ENCODE results near the gene HBG2. TPM values are rescaled to one million over a fixed set of nuclear protein-coding genes. Genes with fewer than 3 reads are reported as not detected.

The HBG2 gene
- total and polyA plus RNA-seq, 2 experiments from 2014 or later = not detected

- no peaks in the 10 kb centered on the region for H3K36me3 ChIP-seq (ENCODE audit: low read depth)
- no peak overlapping the region for H3K27ac ChIP-seq
- no peaks in the 10 kb centered on the region for H3K9me2 ChIP-seq (ENCODE audit: insufficient read depth)
- H3K27me3 ChIP-seq (replicated peaks; ENCODE audit: insufficient read depth) = no peaks in the 10 kb centered on the region
- no peak overlapping the region for H3K4me2 ChIP-seq (ENCODE audit: unreplicated experiment)
- no peaks in the 10 kb centered on the region for H3K4me1 ChIP-seq (ENCODE audit: insufficient read depth)
- no peak overlapping the region for H3K4me3 ChIP-seq
- H3K9me3 ChIP-seq (ENCODE audit: low read depth) = no peaks in the 10 kb centered on the region
- no peak overlapping the region for H2AFZ ChIP-seq
- DNase-seq = no peak
- WGBS, 2 experiments (ENCODE audit: low coverage in 1 of 2, low lambda C conversion rate in 2 of 2, missing lambda C conversion rate in 2 of 2) = 65 to 66% methylated on average over 4 of the region's 4 CpGs
- in situ Hi-C loops (cut with MboI) = no loop called here
- no peaks in the 10 kb centered on the region for H3K79me2 ChIP-seq (ENCODE audit: insufficient read depth)
- no peak overlapping the region for H3K9ac ChIP-seq
- H4K20me1 ChIP-seq (ENCODE audit: insufficient read depth) = no peaks in the 10 kb centered on the region
- TF ChIP-seq EZH2phosphoT487 (IDR thresholded peaks at IDR 0.05; ENCODE audit: insufficient read depth, low read depth) (no peak), EZH2 (IDR thresholded peaks at IDR 0.05; ENCODE audit: insufficient read depth, poor library complexity, severe bottlenecking) (no peak)
- no peaks in the 10 kb centered on the region for H3F3A ChIP-seq (ENCODE audit: insufficient read depth)
Measured at GRCh38 chr11:5272395-5273017, 17.9 kb upstream of the HBG2 start.

DNA sequence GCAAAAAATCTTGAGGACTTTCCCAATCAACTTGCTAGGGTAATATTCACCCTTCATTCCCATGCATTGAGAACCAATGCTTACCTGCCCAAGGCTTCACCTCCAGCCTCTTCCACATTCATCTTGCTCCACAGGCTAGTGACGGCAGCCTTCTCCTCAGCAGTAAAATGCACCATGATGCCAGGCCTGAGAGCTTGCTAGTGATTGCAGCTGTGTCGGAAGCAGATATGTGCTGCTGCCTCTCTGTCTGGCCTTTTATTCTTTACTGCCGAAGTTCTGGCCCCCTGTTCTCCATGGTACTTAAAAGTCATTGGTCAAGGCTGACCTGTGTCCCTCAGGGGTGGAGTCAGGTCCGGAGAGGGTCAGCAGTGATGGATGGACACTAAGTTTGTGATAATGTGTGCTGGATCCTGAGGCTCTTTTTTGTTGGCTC lies 15.2 kb upstream of the HBG2 start, which contains the start of gene HBE1:
Gene HBE1, minus strand, starts transcription at position 231 of the 433 bp plus-strand sequence. Its CDS starts 55 bp downstream, at position 176.
- Histone ChIP-seq H3K4me2 (ENCODE audit: unreplicated experiment) (no peak within 1 kb of the TSS), H3K27ac (no peak within 1 kb of the TSS), H3K36me3 (ENCODE audit: low read depth) (no peaks in the 10 kb centered on the region), H3K4me3 (no peak within 1 kb of the TSS), H2AFZ (no peak within 1 kb of the TSS), H3K9me3 (ENCODE audit: low read depth) (no peaks in the 10 kb centered on the region), H3K4me1 (ENCODE audit: insufficient read depth) (no peaks in the 10 kb centered on the region), H3K79me2 (ENCODE audit: insufficient read depth) (no peaks in the 10 kb centered on the region), H3K27me3 (replicated peaks; ENCODE audit: insufficient read depth) (no peaks in the 10 kb centered on the region), H4K20me1 (ENCODE audit: insufficient read depth) (no peaks in the 10 kb centered on the region), H3K9ac (no peak within 1 kb of the TSS), H3K9me2 (ENCODE audit: insufficient read depth) (no peaks in the 10 kb centered on the region), H3F3A (ENCODE audit: insufficient read depth) (no peaks in the 10 kb centered on the region)
- no peak for DNase-seq
- 59 to 71% methylated on average over 4 of the region's 4 CpGs for WGBS, 2 experiments (ENCODE audit: low coverage in 1 of 2, low lambda C conversion rate in 2 of 2, missing lambda C conversion rate in 2 of 2)
- TF ChIP-seq EZH2 (IDR thresholded peaks at IDR 0.05; ENCODE audit: insufficient read depth, poor library complexity, severe bottlenecking) (no peak), EZH2phosphoT487 (IDR thresholded peaks at IDR 0.05; ENCODE audit: insufficient read depth, low read depth) (no peak)
- in situ Hi-C loops (cut with MboI) = no loop called here

DNA sequence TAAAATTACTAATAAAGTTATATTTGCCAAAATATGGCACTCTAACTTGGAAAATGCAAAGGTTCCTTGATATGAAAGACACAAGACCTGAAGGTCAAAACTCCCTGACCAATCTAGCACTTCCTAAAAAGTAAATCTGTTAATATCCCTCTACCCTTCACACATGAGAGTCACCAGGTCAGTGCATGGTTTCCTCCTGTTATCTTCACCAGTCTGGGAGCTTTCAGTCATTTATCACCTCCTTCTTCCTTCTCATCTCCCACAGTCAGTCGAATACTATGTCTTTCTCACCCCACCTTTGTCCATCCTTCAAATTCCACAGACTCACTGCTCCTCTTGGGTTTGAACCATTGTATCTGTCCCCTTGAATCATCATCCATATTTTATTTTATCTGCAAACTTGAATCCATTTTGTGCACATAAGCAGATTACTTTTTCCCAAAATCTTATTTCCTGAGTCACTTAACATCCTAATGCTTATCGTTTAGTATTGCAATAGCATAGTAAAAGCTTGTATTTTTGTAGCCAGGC lies 12.5 kb upstream of the HBG2 start:
- TF ChIP-seq EZH2phosphoT487 (IDR thresholded peaks at IDR 0.05; ENCODE audit: insufficient read depth, low read depth) = no peak
- no peak for TF ChIP-seq EZH2 (IDR thresholded peaks at IDR 0.05; ENCODE audit: insufficient read depth, poor library complexity, severe bottlenecking)
- no peak overlapping the region for H3K4me2 ChIP-seq (ENCODE audit: unreplicated experiment)
- no peak overlapping the region for H2AFZ ChIP-seq
- H3F3A ChIP-seq (ENCODE audit: insufficient read depth) = no peaks in the 10 kb centered on the region
- no peak overlapping the region for H3K9ac ChIP-seq
- H4K20me1 ChIP-seq (ENCODE audit: insufficient read depth) = no peaks in the 10 kb centered on the region
- 60 to 69% methylated on average over 2 of the region's 2 CpGs for WGBS, 2 experiments (ENCODE audit: low coverage in 1 of 2, low lambda C conversion rate in 2 of 2, missing lambda C conversion rate in 2 of 2)
- H3K27me3 ChIP-seq (replicated peaks; ENCODE audit: insufficient read depth) = no peaks in the 10 kb centered on the region
- H3K9me3 ChIP-seq (ENCODE audit: low read depth) = no peaks in the 10 kb centered on the region
- no peak for DNase-seq
- H3K4me1 ChIP-seq (ENCODE audit: insufficient read depth) = no peaks in the 10 kb centered on the region
- no peaks in the 10 kb centered on the region for H3K9me2 ChIP-seq (ENCODE audit: insufficient read depth)
- in situ Hi-C loops (cut with MboI) = no loop called here
- no peak overlapping the region for H3K4me3 ChIP-seq
- no peak overlapping the region for H3K27ac ChIP-seq
- no peaks in the 10 kb centered on the region for H3K79me2 ChIP-seq (ENCODE audit: insufficient read depth)
- H3K36me3 ChIP-seq (ENCODE audit: low read depth) = no peaks in the 10 kb centered on the region

DNA sequence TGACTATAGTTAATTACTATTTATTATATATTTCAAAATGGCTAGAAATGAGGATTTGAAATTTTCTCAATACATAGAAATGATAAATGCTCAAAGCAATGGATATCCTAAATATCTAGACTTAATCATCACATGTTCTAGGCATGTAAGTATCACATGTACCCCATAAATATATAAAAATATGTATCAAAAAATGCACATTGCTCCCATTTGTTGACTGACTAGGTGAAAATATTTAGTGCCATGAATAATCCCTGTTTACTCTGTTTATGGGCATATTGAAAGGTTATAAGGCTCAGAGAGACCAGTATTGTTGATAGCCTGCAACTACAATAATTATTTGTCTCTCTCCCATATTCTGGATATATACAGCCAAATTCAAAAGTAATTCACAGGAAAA lies 12.0 kb upstream of the HBG2 start:
- in situ Hi-C loops (cut with MboI) = no loop called here
- TF ChIP-seq EZH2 (IDR thresholded peaks at IDR 0.05; ENCODE audit: insufficient read depth, poor library complexity, severe bottlenecking) (no peak), EZH2phosphoT487 (IDR thresholded peaks at IDR 0.05; ENCODE audit: insufficient read depth, low read depth) (no peak)
- no peak overlapping the region for H3K27ac ChIP-seq

More for the DNA sequence above, 12.0 kb upstream of the HBG2 start:
- H3F3A ChIP-seq (ENCODE audit: insufficient read depth) = no peaks in the 10 kb centered on the region
- H3K9ac ChIP-seq = no peak overlapping the region
- no peak overlapping the region for H3K4me3 ChIP-seq
- H3K4me2 ChIP-seq (ENCODE audit: unreplicated experiment) = no peak overlapping the region
- DNase-seq = no peak
- no peaks in the 10 kb centered on the region for H3K4me1 ChIP-seq (ENCODE audit: insufficient read depth)
- H3K9me2 ChIP-seq (ENCODE audit: insufficient read depth) = no peaks in the 10 kb centered on the region
- H3K36me3 ChIP-seq (ENCODE audit: low read depth) = no peaks in the 10 kb centered on the region
- no peaks in the 10 kb centered on the region for H3K79me2 ChIP-seq (ENCODE audit: insufficient read depth)
- H4K20me1 ChIP-seq (ENCODE audit: insufficient read depth) = no peaks in the 10 kb centered on the region
- no peaks in the 10 kb centered on the region for H3K27me3 ChIP-seq (replicated peaks; ENCODE audit: insufficient read depth)
- H3K9me3 ChIP-seq (ENCODE audit: low read depth) = no peaks in the 10 kb centered on the region
- H2AFZ ChIP-seq = no peak overlapping the region

Measured in GM23248 (cell line).